ENCODE data around the gene BLOC1S4. TPM values are rescaled to one million over a fixed set of nuclear protein-coding genes. Genes with fewer than 3 reads are reported as not detected.
A peak's percentile ranks its signal among the peaks of the same experiment; 100 is the strongest.

The BLOC1S4 gene
- total RNA-seq, 6 donors from 2014 or later: 11.5 to 26.8 (median 15.3) TPM

DNA sequence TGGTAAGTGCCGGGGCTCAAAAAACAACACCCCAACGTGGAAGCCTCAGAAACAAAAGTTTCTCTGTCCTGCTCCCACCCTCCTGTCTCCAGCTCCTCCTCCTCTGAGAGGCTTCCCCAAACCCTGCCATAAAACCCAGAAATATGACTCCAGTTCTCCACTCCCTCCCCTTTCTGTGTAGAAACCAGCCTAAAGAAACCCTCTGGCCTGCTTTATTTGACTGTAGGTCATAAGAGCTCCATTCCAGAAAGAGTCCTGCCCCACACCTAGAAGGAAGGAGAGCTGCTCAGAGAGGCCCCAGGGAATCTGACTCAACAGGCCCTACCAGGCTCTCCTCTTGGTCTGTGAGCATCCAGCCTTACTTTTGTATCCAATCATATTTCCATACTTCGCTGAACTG lies 23.2 kb upstream of the BLOC1S4 start:
- Histone ChIP-seq H3K4me3 (no peak overlapping the region), H3K4me1 (peaks cover 31 to 82% (median 66%) of the 10 kb centered on the region in 4 donors), H3K9me3 (no peaks in the 10 kb centered on the region), H3K27ac (peak overlapping the region in 3 of 4 donors; percentile 24 to 85 (median 82)), H3K36me3 (no peaks in the 10 kb centered on the region), H3K27me3 (no peaks in the 10 kb centered on the region)
- WGBS, 2 donors: 62 to 69% methylated on average over 3 of the region's 3 CpGs
- ATAC-seq (ENCODE audit: low FRiP score in 2 of 2) (no peak), DNase-seq (peak in 1 of 2 donors; percentile 67)
- TF ChIP-seq, protein P1, sequence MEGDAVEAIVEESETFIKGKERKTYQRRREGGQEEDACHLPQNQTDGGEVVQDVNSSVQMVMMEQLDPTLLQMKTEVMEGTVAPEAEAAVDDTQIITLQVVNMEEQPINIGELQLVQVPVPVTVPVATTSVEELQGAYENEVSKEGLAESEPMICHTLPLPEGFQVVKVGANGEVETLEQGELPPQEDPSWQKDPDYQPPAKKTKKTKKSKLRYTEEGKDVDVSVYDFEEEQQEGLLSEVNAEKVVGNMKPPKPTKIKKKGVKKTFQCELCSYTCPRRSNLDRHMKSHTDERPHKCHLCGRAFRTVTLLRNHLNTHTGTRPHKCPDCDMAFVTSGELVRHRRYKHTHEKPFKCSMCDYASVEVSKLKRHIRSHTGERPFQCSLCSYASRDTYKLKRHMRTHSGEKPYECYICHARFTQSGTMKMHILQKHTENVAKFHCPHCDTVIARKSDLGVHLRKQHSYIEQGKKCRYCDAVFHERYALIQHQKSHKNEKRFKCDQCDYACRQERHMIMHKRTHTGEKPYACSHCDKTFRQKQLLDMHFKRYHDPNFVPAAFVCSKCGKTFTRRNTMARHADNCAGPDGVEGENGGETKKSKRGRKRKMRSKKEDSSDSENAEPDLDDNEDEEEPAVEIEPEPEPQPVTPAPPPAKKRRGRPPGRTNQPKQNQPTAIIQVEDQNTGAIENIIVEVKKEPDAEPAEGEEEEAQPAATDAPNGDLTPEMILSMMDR (IDR thresholded peaks at IDR 0.05): no peak
- peak in 1 of 4 donors; percentile 30 for TF ChIP-seq POLR2A (IDR thresholded peaks at IDR 0.05)
- no peak for TF ChIP-seq POLR2AphosphoS5 (IDR thresholded peaks at IDR 0.05)
- TF ChIP-seq EP300 (IDR thresholded peaks at IDR 0.05): no peak

- peak within 1 kb of the TSS in 3 of 4 donors; percentile 1 to 14 (median 11) for H3K4me3 ChIP-seq
- ATAC-seq (ENCODE audit: low FRiP score in 2 of 2) (no peak), DNase-seq (peak in 1 of 2 donors; percentile 65)
- H3K27me3 ChIP-seq: no peaks in the 10 kb centered on the region
- H3K36me3 ChIP-seq: no peaks in the 10 kb centered on the region
- 77 to 80% methylated on average over 29 of the region's 29 CpGs for WGBS, 2 donors
- no peak for TF ChIP-seq EP300 (IDR thresholded peaks at IDR 0.05)
- peak in 1 of 4 donors; percentile 45 for TF ChIP-seq POLR2A (IDR thresholded peaks at IDR 0.05)
- TF ChIP-seq POLR2AphosphoS5 (IDR thresholded peaks at IDR 0.05): peak; percentile 9 to 61
- TF ChIP-seq, protein P1 (IDR thresholded peaks at IDR 0.05): no peak
- H3K9me3 ChIP-seq: no peaks in the 10 kb centered on the region
- H3K4me1 ChIP-seq: peaks cover 31 to 75% (median 63%) of the 10 kb centered on the region in 4 donors
- H3K27ac ChIP-seq: peak within 1 kb of the TSS; percentile 57 to 87 (median 84)
These were observed 22.5 kb upstream of the BLOC1S4 start, which contains the start of gene S100P for GRCh38 chr4:6693231-6694176. Gene S100P (plus strand): TSS chr4:6693878. CDS start chr4:6693933, 55 bp downstream.

GRCh38 chr4:6694177-6694901 lies 21.6 kb upstream of the BLOC1S4 start:
- H3K36me3 ChIP-seq: no peaks in the 10 kb centered on the region
- WGBS, 2 donors: 50 to 56% methylated on average over 13 to 16 of the region's 16 CpGs
- no peaks in the 10 kb centered on the region for H3K27me3 ChIP-seq
- H3K4me1 ChIP-seq: peaks cover 30 to 66% (median 57%) of the 10 kb centered on the region in 4 donors
- ATAC-seq (ENCODE audit: low FRiP score in 2 of 2) (no peak), DNase-seq (peak in 1 of 2 donors; percentile 63)
- H3K9me3 ChIP-seq: no peaks in the 10 kb centered on the region
- peak overlapping the region; percentile 57 to 87 (median 84) for H3K27ac ChIP-seq
- H3K4me3 ChIP-seq: peak overlapping the region in 3 of 4 donors; percentile 1 to 14 (median 11)
- no peak for TF ChIP-seq EP300 (IDR thresholded peaks at IDR 0.05)
- no peak for TF ChIP-seq POLR2A (IDR thresholded peaks at IDR 0.05)
- TF ChIP-seq POLR2AphosphoS5 (IDR thresholded peaks at IDR 0.05): no peak
- TF ChIP-seq, protein P1 (IDR thresholded peaks at IDR 0.05): no peak

DNA sequence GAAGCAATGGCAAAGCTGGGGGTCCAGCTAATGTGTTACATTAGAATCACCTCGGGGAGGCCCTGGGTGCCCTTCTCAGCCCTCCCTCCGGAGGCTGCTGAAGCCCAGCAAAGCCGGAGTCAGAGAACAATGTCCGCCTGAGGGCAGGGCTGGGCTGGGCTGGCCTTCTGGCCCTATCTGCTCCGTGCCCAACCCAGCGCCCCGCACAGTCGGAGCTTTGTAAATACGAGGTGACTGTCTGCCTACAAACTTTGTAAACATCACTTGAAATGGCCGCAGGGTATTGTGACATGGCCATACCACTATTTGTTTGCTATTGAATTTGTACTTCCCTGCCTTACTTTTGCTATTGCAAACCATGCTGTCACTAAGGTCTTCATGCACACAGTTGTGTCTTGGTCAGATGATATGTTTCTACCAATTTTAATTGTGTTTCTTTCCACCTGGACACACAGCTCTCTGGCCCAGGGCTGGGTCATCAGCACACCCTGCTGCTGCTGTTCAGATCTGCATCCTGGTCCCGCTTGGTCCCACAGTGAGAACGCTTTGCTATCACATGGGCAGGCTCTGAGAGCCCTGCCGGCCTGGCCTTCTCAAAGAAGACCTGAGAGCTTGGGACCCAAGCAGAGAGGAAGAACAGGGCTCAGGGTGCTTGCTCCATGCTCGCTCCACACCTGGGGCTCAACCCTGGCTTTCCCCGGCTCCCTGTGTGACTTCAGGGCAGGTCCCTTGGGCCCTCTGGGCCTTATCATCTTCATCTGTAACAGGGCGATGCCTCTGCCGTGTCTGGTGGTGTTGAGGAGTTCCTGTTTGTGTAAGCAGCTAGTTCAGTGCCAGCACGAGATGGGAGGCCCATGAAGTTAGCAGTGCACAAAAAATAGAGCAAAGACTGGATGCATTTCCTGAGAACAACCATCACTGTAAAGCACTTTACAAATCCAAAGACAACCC lies 20.0 kb upstream of the BLOC1S4 start:
- H3K36me3 ChIP-seq: peaks cover 0 to 12% (median 0%) of the 10 kb centered on the region in 4 donors
- peak overlapping the region in 1 of 4 donors; percentile 0 for H3K4me3 ChIP-seq
- H3K4me1 ChIP-seq: peaks cover 24 to 52% (median 45%) of the 10 kb centered on the region in 4 donors
- TF ChIP-seq, protein P1 (IDR thresholded peaks at IDR 0.05): no peak
- TF ChIP-seq EP300 (IDR thresholded peaks at IDR 0.05) (no peak), POLR2A (IDR thresholded peaks at IDR 0.05) (peak in 1 of 4 donors; percentile 18), POLR2AphosphoS5 (IDR thresholded peaks at IDR 0.05) (peak in 1 of 2 donors; percentile 13)
- no peaks in the 10 kb centered on the region for H3K9me3 ChIP-seq
- peak overlapping the region; percentile 73 to 87 (median 84) for H3K27ac ChIP-seq
- peak in 1 of 2 donors; percentile 68 for ATAC-seq (ENCODE audit: low FRiP score in 2 of 2)
- WGBS, 2 donors: 52 to 57% methylated on average over 9 to 18 of the region's 18 CpGs
- no peaks in the 10 kb centered on the region for H3K27me3 ChIP-seq
- no peak for DNase-seq

Measured in upper lobe of left lung (tissue), 6 donors.